Measurements from ENCODE around the gene NRDE2.

Gene NRDE2

GRCh38 chr14:90331497-90332270 is at the start of gene NRDE2:
TSS of gene NRDE2 (minus strand) at chr14:90331941. CDS start at chr14:90331904, 37 bp downstream.
- DNase-seq (ENCODE audit: low spot score): peak; percentile 78

GRCh38 chr14:90381011-90381786 is 49.5 kb upstream of the NRDE2 start:
- no peak for DNase-seq (ENCODE audit: low spot score)

- DNase-seq (ENCODE audit: low spot score): no peak
These were observed 47.4 kb upstream of the NRDE2 start for GRCh38 chr14:90379106-90379505.

GRCh38 chr14:90378249-90378648 is 46.5 kb upstream of the NRDE2 start:
- no peak for DNase-seq (ENCODE audit: low spot score)

GRCh38 chr14:90375934-90376333 is 44.2 kb upstream of the NRDE2 start:
- no peak for DNase-seq (ENCODE audit: low spot score)

GRCh38 chr14:90374813-90375212 is 43.1 kb upstream of the NRDE2 start:
- DNase-seq (ENCODE audit: low spot score): no peak

- DNase-seq (ENCODE audit: low spot score): no peak
These were observed 42.1 kb upstream of the NRDE2 start for GRCh38 chr14:90373887-90374286.

- no peak for DNase-seq (ENCODE audit: low spot score)
These were observed 37.4 kb upstream of the NRDE2 start for GRCh38 chr14:90368946-90369721.

GRCh38 chr14:90362558-90362896 is 30.8 kb upstream of the NRDE2 start:
- no peak for DNase-seq (ENCODE audit: low spot score)

- DNase-seq (ENCODE audit: low spot score): no peak
These were observed 30.3 kb upstream of the NRDE2 start for GRCh38 chr14:90361865-90362557.

GRCh38 chr14:90358359-90358758 is 26.6 kb upstream of the NRDE2 start:
- DNase-seq (ENCODE audit: low spot score): no peak

GRCh38 chr14:90356925-90357324 is 25.2 kb upstream of the NRDE2 start:
- no peak for DNase-seq (ENCODE audit: low spot score)

- no peak for DNase-seq (ENCODE audit: low spot score)
These were observed 24.1 kb upstream of the NRDE2 start for GRCh38 chr14:90355540-90356518.

GRCh38 chr14:90354551-90355298 is 23.0 kb upstream of the NRDE2 start:
- no peak for DNase-seq (ENCODE audit: low spot score)

- DNase-seq (ENCODE audit: low spot score): no peak
These were observed 18.0 kb upstream of the NRDE2 start for GRCh38 chr14:90349739-90350138.

- no peak for DNase-seq (ENCODE audit: low spot score)
These were observed 16.5 kb upstream of the NRDE2 start for GRCh38 chr14:90348270-90348669.

GRCh38 chr14:90345239-90345557 is 13.5 kb upstream of the NRDE2 start:
- no peak for DNase-seq (ENCODE audit: low spot score)

GRCh38 chr14:90344331-90345238 is 12.8 kb upstream of the NRDE2 start:
- no peak for DNase-seq (ENCODE audit: low spot score)

- no peak for DNase-seq (ENCODE audit: low spot score)
These were observed 10.6 kb upstream of the NRDE2 start for GRCh38 chr14:90342327-90342726.

All from HuH-7.5 (cell line).